ENCODE data around the gene HNRNPC. TPM values are rescaled to one million over a fixed set of nuclear protein-coding genes. Genes with fewer than 3 reads are reported as not detected.

The HNRNPC gene
- total RNA-seq, 4 donors from 2014 or later, result 356 to 544 (median 505) TPM

DNA sequence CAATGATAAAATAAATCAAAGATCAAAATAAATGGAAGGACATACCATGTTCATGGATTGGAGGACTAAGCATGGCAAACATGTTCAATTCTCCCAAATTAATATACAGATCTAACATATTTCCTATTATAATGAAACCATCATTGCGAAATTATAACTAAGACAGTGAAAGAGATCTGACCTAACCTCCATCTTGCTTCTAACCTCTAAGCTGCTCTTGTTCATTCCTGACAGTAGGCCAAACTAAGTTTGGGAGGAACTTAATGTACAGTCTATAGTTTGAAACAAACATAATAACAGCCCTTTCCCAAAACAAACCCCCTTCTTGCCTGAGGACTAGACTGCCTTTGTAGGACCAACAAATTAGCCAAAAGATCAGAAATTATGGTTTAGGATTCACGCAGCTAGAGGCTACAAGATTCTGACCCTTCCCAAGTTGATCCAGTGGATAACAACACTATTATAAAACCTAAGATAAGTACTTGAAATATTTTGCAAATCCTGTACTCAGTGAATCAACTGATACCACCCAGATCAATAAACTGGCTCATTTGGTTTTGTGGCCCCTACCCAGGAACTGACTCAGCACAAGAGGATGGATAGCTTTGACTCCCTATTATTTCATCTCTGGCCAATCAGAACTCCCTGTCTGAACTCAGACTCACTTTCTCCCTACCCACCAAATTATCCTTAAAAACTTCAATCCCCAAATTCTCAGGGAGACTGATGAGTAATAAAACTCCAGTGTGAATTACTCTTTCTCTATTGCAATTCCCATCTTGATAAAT is 71.6 kb downstream of the HNRNPC start:
- no peak for TF ChIP-seq POLR2A (IDR thresholded peaks at IDR 0.05)
- TF ChIP-seq POLR2AphosphoS5 (IDR thresholded peaks at IDR 0.05), result no peak
- TF ChIP-seq EP300 (IDR thresholded peaks at IDR 0.05), result no peak
- TF ChIP-seq, protein P1, sequence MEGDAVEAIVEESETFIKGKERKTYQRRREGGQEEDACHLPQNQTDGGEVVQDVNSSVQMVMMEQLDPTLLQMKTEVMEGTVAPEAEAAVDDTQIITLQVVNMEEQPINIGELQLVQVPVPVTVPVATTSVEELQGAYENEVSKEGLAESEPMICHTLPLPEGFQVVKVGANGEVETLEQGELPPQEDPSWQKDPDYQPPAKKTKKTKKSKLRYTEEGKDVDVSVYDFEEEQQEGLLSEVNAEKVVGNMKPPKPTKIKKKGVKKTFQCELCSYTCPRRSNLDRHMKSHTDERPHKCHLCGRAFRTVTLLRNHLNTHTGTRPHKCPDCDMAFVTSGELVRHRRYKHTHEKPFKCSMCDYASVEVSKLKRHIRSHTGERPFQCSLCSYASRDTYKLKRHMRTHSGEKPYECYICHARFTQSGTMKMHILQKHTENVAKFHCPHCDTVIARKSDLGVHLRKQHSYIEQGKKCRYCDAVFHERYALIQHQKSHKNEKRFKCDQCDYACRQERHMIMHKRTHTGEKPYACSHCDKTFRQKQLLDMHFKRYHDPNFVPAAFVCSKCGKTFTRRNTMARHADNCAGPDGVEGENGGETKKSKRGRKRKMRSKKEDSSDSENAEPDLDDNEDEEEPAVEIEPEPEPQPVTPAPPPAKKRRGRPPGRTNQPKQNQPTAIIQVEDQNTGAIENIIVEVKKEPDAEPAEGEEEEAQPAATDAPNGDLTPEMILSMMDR (IDR thresholded peaks at IDR 0.05), result no peak
- no peaks in the 10 kb centered on the region for H3K27me3 ChIP-seq
- no peak overlapping the region for H3K4me3 ChIP-seq
- ATAC-seq, result no peak
- WGBS, 2 donors (ENCODE audit: low coverage in 1 of 2), result 89 to 93% methylated on average over 2 of the region's 2 CpGs
- H3K36me3 ChIP-seq, result no peaks in the 10 kb centered on the region
- H3K9me3 ChIP-seq, result peaks cover 0 to 9% (median 2%) of the 10 kb centered on the region in 3 donors
- peaks cover 0 to under 1% (median 0%) of the 10 kb centered on the region in 3 donors for H3K4me1 ChIP-seq
- H3K27ac ChIP-seq, result no peak overlapping the region

DNA sequence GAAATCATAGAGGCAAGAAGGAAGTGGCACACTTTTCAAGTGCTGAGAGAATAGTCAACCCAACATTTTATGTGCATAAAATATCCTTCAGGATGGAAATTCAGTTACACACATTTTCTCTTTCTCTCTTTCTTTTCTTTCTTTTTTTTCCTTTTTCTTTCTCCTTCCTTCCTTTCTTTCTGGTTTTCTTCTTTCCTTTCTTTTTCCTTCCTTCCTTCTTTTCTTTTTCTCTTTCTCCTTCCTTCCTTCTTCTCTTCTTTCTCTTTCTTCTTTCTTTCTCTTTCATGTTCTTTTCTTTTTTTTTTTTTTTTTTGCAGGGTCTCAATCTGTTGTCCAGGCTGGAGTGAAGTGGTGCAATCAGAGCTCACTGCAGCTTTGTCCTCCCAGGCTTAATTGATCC is 74.6 kb downstream of the HNRNPC start:
- Histone ChIP-seq H3K27me3 (no peaks in the 10 kb centered on the region), H3K4me1 (peaks cover 0 to 10% (median 0%) of the 10 kb centered on the region in 3 donors), H3K27ac (no peak overlapping the region), H3K36me3 (no peaks in the 10 kb centered on the region), H3K9me3 (peaks cover 0 to 9% (median 2%) of the 10 kb centered on the region in 3 donors), H3K4me3 (no peak overlapping the region)
- no peak for TF ChIP-seq EP300 (IDR thresholded peaks at IDR 0.05)
- TF ChIP-seq, protein P1 (IDR thresholded peaks at IDR 0.05), result no peak
- TF ChIP-seq POLR2AphosphoS5 (IDR thresholded peaks at IDR 0.05), result no peak
- TF ChIP-seq POLR2A (IDR thresholded peaks at IDR 0.05), result no peak
- no peak for ATAC-seq

DNA sequence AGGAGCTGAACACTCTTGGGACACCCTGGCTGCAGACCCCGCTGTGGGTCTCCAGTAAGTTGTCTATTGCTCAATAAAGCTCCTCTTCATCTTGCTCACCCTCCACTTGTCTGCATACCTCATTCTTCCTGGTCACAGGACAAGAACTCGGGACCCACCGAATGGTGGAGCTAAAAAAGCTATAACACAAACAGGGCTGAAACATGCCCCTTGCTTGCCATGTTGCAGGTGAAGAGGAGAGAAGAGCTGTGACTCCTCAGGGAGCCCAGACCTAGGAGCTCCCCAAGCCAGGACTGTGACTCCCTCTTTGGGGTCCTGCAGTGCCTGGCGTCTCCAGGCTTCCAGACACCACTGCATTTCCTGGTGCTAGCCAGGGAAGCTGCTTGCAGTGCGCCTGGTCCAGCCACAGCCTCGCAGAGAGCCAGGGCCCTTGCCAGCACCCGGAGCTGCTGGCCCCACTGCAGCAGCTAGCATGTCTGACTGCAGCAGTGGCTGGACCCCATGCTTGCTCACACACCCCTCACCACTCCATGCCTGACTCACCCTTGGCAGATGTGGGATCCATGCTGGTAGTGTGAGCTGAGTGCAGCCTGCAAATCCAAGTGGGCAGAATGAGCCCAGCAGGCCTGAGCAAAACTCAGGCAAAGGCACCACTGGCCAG is 76.2 kb downstream of the HNRNPC start:
- TF ChIP-seq, protein P1 (IDR thresholded peaks at IDR 0.05), result no peak
- TF ChIP-seq EP300 (IDR thresholded peaks at IDR 0.05) (no peak), POLR2A (IDR thresholded peaks at IDR 0.05) (no peak), POLR2AphosphoS5 (IDR thresholded peaks at IDR 0.05) (no peak)
- WGBS, 2 donors (ENCODE audit: low coverage in 1 of 2), result 80% methylated on average over 2 of the region's 7 CpGs; no CpG with 5 or more reads in 1 of the 2 donors
- no peak for ATAC-seq

DNA sequence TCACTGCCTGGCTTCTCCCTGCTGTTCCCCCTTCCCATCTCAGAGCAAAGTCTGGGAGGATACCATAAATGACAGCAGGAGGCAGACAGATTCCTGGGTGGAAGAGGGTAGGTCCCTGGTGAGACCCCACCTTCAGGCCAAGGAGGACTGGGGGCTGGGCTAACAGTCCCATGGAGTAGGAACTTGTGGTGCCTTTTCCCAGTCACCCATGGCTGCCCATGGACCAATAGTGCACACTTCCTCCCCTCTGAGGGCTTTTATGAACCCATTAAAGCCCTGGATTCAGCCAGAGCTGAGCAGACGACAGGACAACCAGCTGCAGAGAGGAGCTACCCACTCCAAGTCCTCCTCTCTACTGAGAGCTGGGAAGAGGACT is 76.8 kb downstream of the HNRNPC start:
- H3K36me3 ChIP-seq, result no peaks in the 10 kb centered on the region
- peaks cover 0 to 8% (median 2%) of the 10 kb centered on the region in 3 donors for H3K9me3 ChIP-seq
- WGBS, 2 donors (ENCODE audit: low coverage in 1 of 2), result 0% methylated on average over 1 of the region's 1 CpG; no CpG with 5 or more reads in 1 of the 2 donors
- H3K4me1 ChIP-seq, result peaks cover 0 to 10% (median 0%) of the 10 kb centered on the region in 3 donors
- no peak for ATAC-seq
- H3K27me3 ChIP-seq, result no peaks in the 10 kb centered on the region
- no peak overlapping the region for H3K27ac ChIP-seq
- H3K4me3 ChIP-seq, result peak overlapping the region in 1 of 2 donors; percentile 45
- TF ChIP-seq EP300 (IDR thresholded peaks at IDR 0.05) (no peak), POLR2AphosphoS5 (IDR thresholded peaks at IDR 0.05) (no peak), POLR2A (IDR thresholded peaks at IDR 0.05) (no peak)
- TF ChIP-seq, protein P1 (IDR thresholded peaks at IDR 0.05), result no peak

More for the DNA sequence above, 76.2 kb downstream of the HNRNPC start:
- H3K4me1 ChIP-seq, result peaks cover 0 to 10% (median 0%) of the 10 kb centered on the region in 3 donors
- H3K9me3 ChIP-seq, result peaks cover 0 to 9% (median 2%) of the 10 kb centered on the region in 3 donors
- H3K4me3 ChIP-seq, result no peak overlapping the region
- no peaks in the 10 kb centered on the region for H3K36me3 ChIP-seq
- H3K27me3 ChIP-seq, result no peaks in the 10 kb centered on the region
- no peak overlapping the region for H3K27ac ChIP-seq

All from gastroesophageal sphincter (tissue), 4 donors.